ENCODE results near the gene PLEKHB1. TPM values are rescaled to one million over a fixed set of nuclear protein-coding genes. Genes with fewer than 3 reads are reported as not detected.

The PLEKHB1 gene
- total and polyA plus RNA-seq, 4 donors, result 0.75 to 1.4 (median 1.1) TPM

DNA sequence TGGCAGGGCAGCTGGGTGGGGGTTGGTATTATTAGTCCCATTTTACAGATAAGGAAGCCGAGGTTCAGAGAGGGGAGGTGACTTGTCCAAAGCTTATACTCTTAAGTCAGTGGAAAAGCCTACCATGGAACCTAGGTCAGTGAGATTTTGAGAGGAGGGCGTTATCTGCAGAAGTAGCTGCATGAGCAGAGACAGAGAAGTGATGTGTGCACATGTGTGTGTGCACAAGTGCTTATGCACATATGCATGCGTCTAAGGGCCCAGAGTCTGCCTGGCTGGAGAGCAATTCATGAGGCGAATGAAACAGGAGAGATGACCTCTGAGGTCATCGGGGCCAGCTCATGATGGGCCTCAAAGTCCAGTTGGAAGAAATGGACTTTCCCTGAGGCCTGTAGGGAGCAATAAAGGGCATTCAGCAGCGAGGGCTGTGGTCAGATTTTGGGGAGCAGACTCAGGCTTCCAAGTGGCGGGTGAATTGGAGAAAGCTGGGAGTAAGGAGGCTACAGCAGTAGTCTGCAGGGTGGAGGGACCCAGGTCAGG is 8.2 kb downstream of the PLEKHB1 start (continued):
- TF ChIP-seq SP1 (IDR thresholded peaks at IDR 0.05), result peak; percentile 57

- Histone ChIP-seq H3K9ac (ENCODE audit: low read depth in 1 of 2, low read length in 2 of 2) (no peak overlapping the region), H3K4me1 (ENCODE audit: control insufficient read depth in 4 of 4, insufficient read depth in 4 of 4, low read length in 3 of 4) (peaks cover 0 to 10% (median 4%) of the 10 kb centered on the region in 4 donors), H3K4me3 (ENCODE audit: low read depth in 1 of 3, low read length in 3 of 3) (no peak overlapping the region), H3K9me3 (ENCODE audit: control insufficient read depth in 4 of 4, low read length in 3 of 4) (no peaks in the 10 kb centered on the region), H3K27ac (ENCODE audit: low read depth in 1 of 2, low read length in 2 of 2) (no peak overlapping the region), H3K36me3 (ENCODE audit: control insufficient read depth in 4 of 4, insufficient read depth in 3 of 4, low read depth in 1 of 4, low read length in 3 of 4) (no peaks in the 10 kb centered on the region), H3K27me3 (ENCODE audit: control insufficient read depth in 4 of 4, insufficient read depth in 4 of 4, low read length in 3 of 4) (no peaks in the 10 kb centered on the region)
- TF ChIP-seq CTCF (IDR thresholded peaks at IDR 0.05; ENCODE audit: low read depth, low read length, missing input control) (no peak), MAX (IDR thresholded peaks at IDR 0.05) (no peak), HNF4A (conservative IDR thresholded peaks at IDR 0.05) (no peak), EGR1 (IDR thresholded peaks at IDR 0.05; ENCODE audit: low read depth in 2 of 2) (no peak)
- 97% methylated on average over 8 of the region's 8 CpGs for WGBS
- no peak for DNase-seq (ENCODE audit: low spot score)
These were observed 9.3 kb downstream of the PLEKHB1 start for GRCh38 chr11:73655686-73656085.

DNA sequence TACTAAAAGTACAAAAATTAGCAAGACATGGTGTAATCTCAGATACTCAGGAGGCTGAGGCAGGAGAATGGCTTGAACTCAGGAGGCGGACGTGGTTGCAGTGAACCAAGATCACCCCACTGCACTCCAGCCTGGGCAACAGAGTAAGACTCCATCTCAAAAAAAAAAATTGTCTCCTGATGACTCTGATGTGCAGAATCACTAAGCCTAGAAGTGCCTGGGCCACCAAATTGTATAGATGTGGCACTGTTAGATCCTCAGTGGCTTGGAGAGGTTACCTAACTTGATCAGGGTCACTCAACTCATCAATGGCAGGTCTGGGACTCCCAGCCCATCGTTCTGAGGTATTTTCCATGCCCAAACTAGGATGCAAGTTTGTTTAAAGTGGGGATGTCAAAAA is 10.6 kb downstream of the PLEKHB1 start:
- Histone ChIP-seq H3K9ac (ENCODE audit: low read depth in 1 of 2, low read length in 2 of 2) (no peak overlapping the region), H3K27me3 (ENCODE audit: control insufficient read depth in 4 of 4, insufficient read depth in 4 of 4, low read length in 3 of 4) (no peaks in the 10 kb centered on the region), H3K9me3 (ENCODE audit: control insufficient read depth in 4 of 4, low read length in 3 of 4) (no peaks in the 10 kb centered on the region), H3K27ac (ENCODE audit: low read depth in 1 of 2, low read length in 2 of 2) (no peak overlapping the region), H3K4me3 (ENCODE audit: low read depth in 1 of 3, low read length in 3 of 3) (no peak overlapping the region), H3K4me1 (ENCODE audit: control insufficient read depth in 4 of 4, insufficient read depth in 4 of 4, low read length in 3 of 4) (peaks cover 2 to 19% (median 8%) of the 10 kb centered on the region in 4 donors), H3K36me3 (ENCODE audit: control insufficient read depth in 4 of 4, insufficient read depth in 3 of 4, low read depth in 1 of 4, low read length in 3 of 4) (no peaks in the 10 kb centered on the region)
- 94% methylated on average over 3 of the region's 3 CpGs for WGBS
- TF ChIP-seq ZBTB33 (IDR thresholded peaks at IDR 0.05) (no peak), REST (IDR thresholded peaks at IDR 0.05) (no peak), NR2F2 (IDR thresholded peaks at IDR 0.05) (no peak), RXRA (IDR thresholded peaks at IDR 0.05) (no peak), TAF1 (conservative IDR thresholded peaks at IDR 0.05) (no peak), HNF4G (IDR thresholded peaks at IDR 0.05) (no peak), SP1 (IDR thresholded peaks at IDR 0.05) (no peak), HNF4A (conservative IDR thresholded peaks at IDR 0.05) (no peak), YY1 (IDR thresholded peaks at IDR 0.05) (no peak), GABPA (IDR thresholded peaks at IDR 0.05 in 1 of 2, conservative IDR thresholded peaks at IDR 0.05 in 1 of 2) (no peak), CTCF (IDR thresholded peaks at IDR 0.05; ENCODE audit: low read depth, low read length, missing input control) (no peak), FOXA2 (IDR thresholded peaks at IDR 0.05) (no peak), RAD21 (IDR thresholded peaks at IDR 0.05) (no peak), JUND (IDR thresholded peaks at IDR 0.05) (no peak), EGR1 (IDR thresholded peaks at IDR 0.05; ENCODE audit: low read depth in 2 of 2) (no peak), FOXA1 (IDR thresholded peaks at IDR 0.05) (no peak)
- TF ChIP-seq, protein P1, sequence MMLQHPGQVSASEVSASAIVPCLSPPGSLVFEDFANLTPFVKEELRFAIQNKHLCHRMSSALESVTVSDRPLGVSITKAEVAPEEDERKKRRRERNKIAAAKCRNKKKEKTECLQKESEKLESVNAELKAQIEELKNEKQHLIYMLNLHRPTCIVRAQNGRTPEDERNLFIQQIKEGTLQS (IDR thresholded peaks at IDR 0.05), result no peak
- DNase-seq (ENCODE audit: low spot score), result no peak
